HepG2 (cell line): Measurements from ENCODE around the gene EMC9. TPM values are rescaled to one million over a fixed set of nuclear protein-coding genes. Genes with fewer than 3 reads are reported as not detected.
A peak's percentile ranks its signal among the peaks of the same experiment; 100 is the strongest.

Source experiments
- ATAC-seq: fragments of 200-7000 bp; cut with Tn5 transposase; 3 replicates; pipeline ENCODE4 v1.9.1; 2020; ENCODE audit warnings: mild to moderate bottlenecking, moderate library complexity
- BruUV-seq: library from RNA; stranded (reverse); fragments of 400-500 nt; replicated peaks from 2 replicates; lab custom pipeline; 2021; lab: Mats Ljungman, UMichigan
- CTCF ChIA-PET: fragments of 300-600 bp; formaldehyde crosslinking; extraction: SDS; loops from one replicate; lab custom pipeline; 2021; ENCODE audit warnings: low total read pairs, inconsistent platforms, low intra/inter-chr PET ratio; lab: Yijun Ruan, JAX
- POLR2A ChIA-PET: fragments of 350-600 bp; sonication (Branson Sonifier 250); formaldehyde crosslinking; loops from one replicate; lab custom pipeline; 2020; ENCODE audit warnings: antibody characterized with exemption, inconsistent platforms; lab: Yijun Ruan, JAX
- DNase-seq: peaks from one replicate; pipeline ENCODE4 v3.0.0-alpha.2; 2015; ENCODE audit warnings: low spot score
- FAIRE-seq: peaks from 3 replicates; lab custom pipeline; 2011; peaks lifted over from hg19 to GRCh38; lab: Jason Lieb, UNC
- H2AFZ ChIP-seq: one replicate; pipeline ENCODE4 v1.6.1; 2011; ENCODE audit warnings: low read length, inconsistent platforms
- H3K27ac ChIP-seq: fragments of 300-600 bp; 3 replicates; pipeline ENCODE4 v1.8.0; 2011; ENCODE audit warnings: mixed run types, mild to moderate bottlenecking, mixed read lengths, low read length, inconsistent platforms; ENCODE audit not compliant: insufficient read depth; ENCODE audit errors: extremely low read length
- H3K27me3 ChIP-seq, 2 experiments: fragments of 200-600 bp in 1 of 2; 2 replicates in 1 of 2; 3 replicates in 1 of 2; pipeline versions ENCODE4 v1.6.0 to v1.8.0; 2011; ENCODE audit warnings: low read length in 2 of 2, mild to moderate bottlenecking in 2 of 2, moderate library complexity in 2 of 2, inconsistent platforms in 1 of 2; ENCODE audit not compliant: insufficient read depth in 2 of 2, control insufficient read depth in 1 of 2
- H3K36me3 ChIP-seq, 2 experiments: fragments of 200-600 bp in 1 of 2; replicated peaks in 1 of 2; 2 replicates in 1 of 2; 3 replicates in 1 of 2; pipeline versions ENCODE4 v1.5.1 to v1.8.0; 2011; ENCODE audit warnings: low read length in 2 of 2, inconsistent platforms in 1 of 2; ENCODE audit not compliant: insufficient read depth in 2 of 2, control insufficient read depth in 1 of 2
- H3K4me1 ChIP-seq: 2 replicates; pipeline ENCODE4 v1.5.1; 2012; ENCODE audit warnings: low read length, inconsistent platforms; ENCODE audit not compliant: insufficient read depth
- H3K4me2 ChIP-seq: 2 replicates; pipeline ENCODE4 v1.6.0; 2011; ENCODE audit warnings: low read depth, low read length, inconsistent platforms
- H3K4me3 ChIP-seq, 3 experiments: fragments of 200-600 bp in 1 of 3; sonication (generic), shearing (Covaris generic) in 1 of 3; replicated peaks in 1 of 3; 2 replicates each; pipeline ENCODE4 v1.5.1; 2011 to 2016; ENCODE audit warnings: low read length in 3 of 3, inconsistent platforms in 2 of 3, low read depth in 2 of 3, mild to moderate bottlenecking in 2 of 3, control low read depth in 1 of 3, mixed read lengths in 1 of 3; ENCODE audit not compliant: insufficient read depth in 1 of 3
- H3K79me2 ChIP-seq: one replicate; pipeline ENCODE4 v1.6.1; 2011; ENCODE audit warnings: low read length, inconsistent platforms; ENCODE audit not compliant: insufficient read depth
- H3K9ac ChIP-seq: 2 replicates; pipeline ENCODE4 v1.6.0; 2011; ENCODE audit warnings: mild to moderate bottlenecking, low read depth, low read length, inconsistent platforms; ENCODE audit not compliant: insufficient read depth
- H3K9me3 ChIP-seq: 2 replicates; pipeline ENCODE4 v1.5.1; 2012; ENCODE audit warnings: mild to moderate bottlenecking, low read length
- H4K20me1 ChIP-seq: 2 replicates; pipeline ENCODE4 v1.6.0; 2011; ENCODE audit warnings: inconsistent platforms, mild to moderate bottlenecking, low read length, moderate library complexity; ENCODE audit not compliant: insufficient read depth
- AFF4 ChIP-seq: sonication (generic); formaldehyde crosslinking; IDR thresholded peaks from 2 replicates; pipeline ENCODE4 v1.4.0; 2020; ENCODE audit warnings: missing genetic modification reagents
- AGO2 ChIP-seq: fragments of 200-400 bp; formaldehyde crosslinking; optimal IDR thresholded peaks from 2 replicates; pipeline ENCODE3; 2017; ENCODE audit warnings: mild to moderate bottlenecking, low read depth, low read length, moderate library complexity
- SMARCC2 ChIP-seq: fragments of 450-650 bp; IDR thresholded peaks from 2 replicates; pipeline ENCODE4 v1.6.1; 2017; ENCODE audit warnings: antibody characterized with exemption, mild to moderate bottlenecking
- SOX13 ChIP-seq, 3 experiments: fragments of 450-650 bp in 1 of 3; sonication (generic) in 1 of 3; formaldehyde crosslinking in 1 of 3; IDR thresholded peaks in 2 of 3; conservative IDR thresholded peaks in 1 of 3; 2 replicates each; pipeline versions ENCODE4 v1.5.0 to v1.6.1; 2016 to 2020; ENCODE audit warnings: antibody characterized with exemption in 1 of 3, mild to moderate bottlenecking in 1 of 3, missing compliant biosample characterization in 1 of 3, missing genetic modification reagents in 1 of 3, moderate library complexity in 1 of 3
- ZFP82 ChIP-seq: sonication (generic); formaldehyde crosslinking; IDR thresholded peaks from 2 replicates; pipeline ENCODE4 v1.5.1; 2020; ENCODE audit warnings: mild to moderate bottlenecking, missing genetic modification reagents, borderline replicate concordance
- ZKSCAN5 ChIP-seq: sonication (generic); formaldehyde crosslinking; IDR thresholded peaks from 2 replicates; pipeline ENCODE4 v1.5.1; 2020; ENCODE audit warnings: mild to moderate bottlenecking, missing genetic modification reagents
- ZMYM2 ChIP-seq: sonication (generic); formaldehyde crosslinking; IDR thresholded peaks from 2 replicates; pipeline ENCODE4 v1.8.0; 2022; ENCODE audit warnings: mild to moderate bottlenecking, missing genetic modification reagents
- ZNF256 ChIP-seq: sonication (generic); formaldehyde crosslinking; conservative IDR thresholded peaks from 2 replicates; pipeline ENCODE4 v1.4.0; 2020; ENCODE audit warnings: missing genetic modification reagents
- ZNF724P ChIP-seq: sonication (generic); formaldehyde crosslinking; IDR thresholded peaks from 2 replicates; pipeline ENCODE4 v1.8.0; 2022; ENCODE audit warnings: missing genetic modification reagents, borderline replicate concordance
- WGBS: methylation state at CpG from one replicate; pipeline ENCODE4 v1.1.6; 2017; ENCODE audit warnings: low lambda C conversion rate; 5-methylcytosine and 5-hydroxymethylcytosine counted together
- in situ Hi-C: cut with HindIII; loops from 2 replicates; pipeline ENCODE4 v1.10.0; 2017; ENCODE audit warnings: low pct_unique_long_range_greater_than_20kb; ENCODE audit not compliant: extremely low pct_ligation_motif_present
- intact Hi-C: fragments of 100-400 bp; cut with micrococcal nuclease; formaldehyde crosslinking; loops from one replicate; pipeline ENCODE4 v1.10.0; 2022; ENCODE audit not compliant: unreplicated experiment
- polyA plus RNA-seq, 8 experiments: library from polyadenylated mRNA; depleted of rRNA in 3 of 8; stranded (reverse) in 7 of 8; unstranded in 1 of 8; fragments of >200 nt; fragmentation: Illumina TruSeq in 4 of 8; extraction: Trizol in 4 of 8; gene quantifications; 2 replicates each; pipeline versions ENCODE4 v1.2.1 to v1.2.3, GENCODE V29; 2011 to 2016; ENCODE audit warnings: low read depth in 4 of 8, missing spikeins in 1 of 8, mixed read lengths in 1 of 8; ENCODE audit not compliant: insufficient read depth in 1 of 8
- total RNA-seq, 5 experiments: library from RNA; depleted of rRNA; stranded (reverse); fragments of >200 nt; fragmentation: Illumina TruSeq; extraction: Trizol; gene quantifications; 2 replicates each; pipeline ENCODE4 v1.2.3, GENCODE V29; 2016; ENCODE audit warnings: low read depth in 1 of 5
- TF ChIP-seq, protein P1 (sequence below): fragments of 450-650 bp; IDR thresholded peaks from 2 replicates; pipeline ENCODE4 v1.6.1; 2017; ENCODE audit warnings: mild to moderate bottlenecking
- TF ChIP-seq, protein P2 (sequence below): sonication (generic); formaldehyde crosslinking; IDR thresholded peaks from 2 replicates; pipeline ENCODE4 v1.4.0; 2020; ENCODE audit warnings: missing genetic modification reagents, borderline replicate concordance

EMC9 gene
- total and polyA plus RNA-seq, 2 of the 13 experiments (the other 11 are each of a cell fraction or from before 2014, with no cell fraction given): 60.5 to 78.7 TPM

- ATAC-seq (peak; percentile 82), FAIRE-seq (no peak), DNase-seq (peak; percentile 100)
- Histone ChIP-seq H3K9me3 (no peaks in the 10 kb centered on the region), H3K36me3 (peaks cover 33 to 48% of the 10 kb centered on the region in 2 experiments), H3K4me3 (peak within 1 kb of the TSS; percentile 91 to 100 (median 96)), H3K27me3 (peaks cover 0 to 3% of the 10 kb centered on the region in 2 experiments; a peak in 1 of 5 replicates), H3K27ac (peak within 1 kb of the TSS; percentile 76), H3K9ac (peak within 1 kb of the TSS; percentile 95), H3K4me1 (peaks cover 63% of the 10 kb centered on the region), H2AFZ (peak within 1 kb of the TSS; percentile 21), H3K4me2 (peak within 1 kb of the TSS; percentile 98), H4K20me1 (peaks cover 7% of the 10 kb centered on the region; the same call in 1 of the 2 replicates), H3K79me2 (peaks cover 40% of the 10 kb centered on the region)
- intact Hi-C loops: loop anchor here (1.0 kb wide), 3 partner anchors 15 to 42 kb away; partner anchors contain the start of genes DCAF11, IPO4, IRF9 and NRL
- WGBS: under 1% methylated on average over 25 of the region's 25 CpGs
- no TSS peak for BruUV-seq
- POLR2A ChIA-PET: interaction anchor here (0.6 to 8.5 kb wide), 66 partner anchors 11 to 1557 kb away, joined by 3 to 279 read pairs (median 5); partner anchors contain the start of genes ACIN1, BCL2L2, C14orf119 and CARMIL3
- CTCF ChIA-PET: no interaction called here
- in situ Hi-C loops: loop anchor here (25.0 kb wide), 1 partner anchor 834 kb away; the partner anchor contains the start of genes BCL2L2, PABPN1 and PPP1R3E
- TF ChIP-seq ZFP82 (CRISPR knock-in tag): no peak
- TF ChIP-seq ZMYM2 (CRISPR knock-in tag): no peak
- TF ChIP-seq ZKSCAN5: peak; percentile 66; the same call in 1 of the 2 replicates
- no peak for TF ChIP-seq ZNF724P (CRISPR knock-in tag)
- no peak for TF ChIP-seq SMARCC2
- TF ChIP-seq, protein P1, sequence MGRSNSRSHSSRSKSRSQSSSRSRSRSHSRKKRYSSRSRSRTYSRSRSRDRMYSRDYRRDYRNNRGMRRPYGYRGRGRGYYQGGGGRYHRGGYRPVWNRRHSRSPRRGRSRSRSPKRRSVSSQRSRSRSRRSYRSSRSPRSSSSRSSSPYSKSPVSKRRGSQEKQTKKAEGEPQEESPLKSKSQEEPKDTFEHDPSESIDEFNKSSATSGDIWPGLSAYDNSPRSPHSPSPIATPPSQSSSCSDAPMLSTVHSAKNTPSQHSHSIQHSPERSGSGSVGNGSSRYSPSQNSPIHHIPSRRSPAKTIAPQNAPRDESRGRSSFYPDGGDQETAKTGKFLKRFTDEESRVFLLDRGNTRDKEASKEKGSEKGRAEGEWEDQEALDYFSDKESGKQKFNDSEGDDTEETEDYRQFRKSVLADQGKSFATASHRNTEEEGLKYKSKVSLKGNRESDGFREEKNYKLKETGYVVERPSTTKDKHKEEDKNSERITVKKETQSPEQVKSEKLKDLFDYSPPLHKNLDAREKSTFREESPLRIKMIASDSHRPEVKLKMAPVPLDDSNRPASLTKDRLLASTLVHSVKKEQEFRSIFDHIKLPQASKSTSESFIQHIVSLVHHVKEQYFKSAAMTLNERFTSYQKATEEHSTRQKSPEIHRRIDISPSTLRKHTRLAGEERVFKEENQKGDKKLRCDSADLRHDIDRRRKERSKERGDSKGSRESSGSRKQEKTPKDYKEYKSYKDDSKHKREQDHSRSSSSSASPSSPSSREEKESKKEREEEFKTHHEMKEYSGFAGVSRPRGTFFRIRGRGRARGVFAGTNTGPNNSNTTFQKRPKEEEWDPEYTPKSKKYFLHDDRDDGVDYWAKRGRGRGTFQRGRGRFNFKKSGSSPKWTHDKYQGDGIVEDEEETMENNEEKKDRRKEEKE: no peak
- peak; percentile 35; the same call in 1 of the 2 replicates for TF ChIP-seq AFF4 (CRISPR knock-in tag)
- TF ChIP-seq SOX13 (IDR thresholded peaks at IDR 0.05): peak; percentile 39
- peak in 1 of 2 experiments; percentile 61; a peak in 2 of 4 replicates for TF ChIP-seq SOX13 (CRISPR knock-in tag; conservative IDR thresholded peaks at IDR 0.05 in 1 of 2, IDR thresholded peaks at IDR 0.05 in 1 of 2)
- TF ChIP-seq, protein P2, sequence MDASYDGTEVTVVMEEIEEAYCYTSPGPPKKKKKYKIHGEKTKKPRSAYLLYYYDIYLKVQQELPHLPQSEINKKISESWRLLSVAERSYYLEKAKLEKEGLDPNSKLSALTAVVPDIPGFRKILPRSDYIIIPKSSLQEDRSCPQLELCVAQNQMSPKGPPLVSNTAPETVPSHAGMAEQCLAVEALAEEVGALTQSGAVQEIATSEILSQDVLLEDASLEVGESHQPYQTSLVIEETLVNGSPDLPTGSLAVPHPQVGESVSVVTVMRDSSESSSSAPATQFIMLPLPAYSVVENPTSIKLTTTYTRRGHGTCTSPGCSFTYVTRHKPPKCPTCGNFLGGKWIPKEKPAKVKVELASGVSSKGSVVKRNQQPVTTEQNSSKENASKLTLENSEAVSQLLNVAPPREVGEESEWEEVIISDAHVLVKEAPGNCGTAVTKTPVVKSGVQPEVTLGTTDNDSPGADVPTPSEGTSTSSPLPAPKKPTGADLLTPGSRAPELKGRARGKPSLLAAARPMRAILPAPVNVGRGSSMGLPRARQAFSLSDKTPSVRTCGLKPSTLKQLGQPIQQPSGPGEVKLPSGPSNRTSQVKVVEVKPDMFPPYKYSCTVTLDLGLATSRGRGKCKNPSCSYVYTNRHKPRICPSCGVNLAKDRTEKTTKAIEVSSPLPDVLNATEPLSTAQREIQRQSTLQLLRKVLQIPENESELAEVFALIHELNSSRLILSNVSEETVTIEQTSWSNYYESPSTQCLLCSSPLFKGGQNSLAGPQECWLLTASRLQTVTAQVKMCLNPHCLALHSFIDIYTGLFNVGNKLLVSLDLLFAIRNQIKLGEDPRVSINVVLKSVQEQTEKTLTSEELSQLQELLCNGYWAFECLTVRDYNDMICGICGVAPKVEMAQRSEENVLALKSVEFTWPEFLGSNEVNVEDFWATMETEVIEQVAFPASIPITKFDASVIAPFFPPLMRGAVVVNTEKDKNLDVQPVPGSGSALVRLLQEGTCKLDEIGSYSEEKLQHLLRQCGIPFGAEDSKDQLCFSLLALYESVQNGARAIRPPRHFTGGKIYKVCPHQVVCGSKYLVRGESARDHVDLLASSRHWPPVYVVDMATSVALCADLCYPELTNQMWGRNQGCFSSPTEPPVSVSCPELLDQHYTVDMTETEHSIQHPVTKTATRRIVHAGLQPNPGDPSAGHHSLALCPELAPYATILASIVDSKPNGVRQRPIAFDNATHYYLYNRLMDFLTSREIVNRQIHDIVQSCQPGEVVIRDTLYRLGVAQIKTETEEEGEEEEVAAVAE (CRISPR knock-in tag): no peak; the same call in 1 of the 2 replicates
- TF ChIP-seq ZNF256 (CRISPR knock-in tag): no peak
- no peak for TF ChIP-seq AGO2
Measured at GRCh38 chr14:24146453-24146977, 5.1 kb upstream of the EMC9 start, which contains the start of gene PSME2. TSS of gene PSME2 (minus strand) at chr14:24146610. CDS start at chr14:24146581, 29 bp downstream.
